WTC11 (cell line): ENCODE results near the gene EDN2. TPM values are rescaled to one million over a fixed set of nuclear protein-coding genes. Genes with fewer than 3 reads are reported as not detected.

ENCODE experiments used
- ATAC-seq: fragments of 200-7000 bp; cut with Tn5 transposase; 2 replicates; pipeline ENCODE4 v1.10.0; 2021; ENCODE audit warnings: mild to moderate bottlenecking, moderate library complexity
- CTCF ChIA-PET: fragments of 300-600 bp; sonication (Branson Sonifier 250); formaldehyde crosslinking; loops from one replicate; lab custom pipeline; 2021; ENCODE audit warnings: antibody characterized with exemption; lab: Charles Lee
- POLR2A ChIA-PET: fragments of 350-600 bp; sonication (Branson Sonifier 250); formaldehyde crosslinking; loops from one replicate; lab custom pipeline; 2021; ENCODE audit warnings: antibody characterized with exemption; lab: Charles Lee
- DNase-seq: peaks from one replicate; pipeline ENCODE4 v3.0.0; 2021; ENCODE audit warnings: low spot score
- H3K27ac Mint-ChIP-seq: 2 replicates; pipeline ENCODE4 v1.8.0; 2021; ENCODE audit warnings: mixed read lengths
- H3K27me3 Mint-ChIP-seq: 2 replicates; pipeline ENCODE4 v1.8.0; 2021; ENCODE audit warnings: low read depth, mild to moderate bottlenecking, moderate library complexity, mixed read lengths
- H3K36me3 Mint-ChIP-seq: 2 replicates; pipeline ENCODE4 v1.8.0; 2021; ENCODE audit warnings: mixed read lengths
- H3K4me1 Mint-ChIP-seq: 2 replicates; pipeline ENCODE4 v1.8.0; 2022; ENCODE audit warnings: mixed read lengths
- H3K4me3 Mint-ChIP-seq: 2 replicates; pipeline ENCODE4 v1.8.0; 2021; ENCODE audit warnings: mild to moderate bottlenecking, moderate library complexity, mixed read lengths
- H3K9me3 Mint-ChIP-seq: 2 replicates; pipeline ENCODE4 v1.8.0; 2021; ENCODE audit warnings: mixed read lengths
- CREB1 ChIP-seq: sonication (generic); formaldehyde crosslinking; IDR thresholded peaks from 2 replicates; pipeline ENCODE4 v1.8.0; 2023; ENCODE audit warnings: mild to moderate bottlenecking, missing genetic modification reagents
- ELF4 ChIP-seq: sonication (generic); formaldehyde crosslinking; IDR thresholded peaks from 2 replicates; pipeline ENCODE4 v1.8.1; 2022; ENCODE audit warnings: low read depth, mild to moderate bottlenecking, moderate library complexity, missing genetic modification reagents
- ESRRA ChIP-seq: sonication (generic); formaldehyde crosslinking; IDR thresholded peaks from 2 replicates; pipeline ENCODE4 v1.8.1; 2022; ENCODE audit warnings: mild to moderate bottlenecking, missing genetic modification reagents, borderline replicate concordance
- FOXP1 ChIP-seq: sonication (generic); formaldehyde crosslinking; IDR thresholded peaks from 2 replicates; pipeline ENCODE4 v1.8.0; 2022; ENCODE audit warnings: missing genetic modification reagents, mild to moderate bottlenecking, moderate library complexity, borderline replicate concordance
- GABPB1 ChIP-seq: sonication (generic); formaldehyde crosslinking; IDR thresholded peaks from 2 replicates; pipeline ENCODE4 v1.8.1; 2023; ENCODE audit warnings: mild to moderate bottlenecking, missing genetic modification reagents
- GRHL2 ChIP-seq: fragments of 250-450 bp; sonication (Bioruptor Pico); IDR thresholded peaks from 2 replicates; pipeline ENCODE4 v1.8.0; 2022; ENCODE audit warnings: mild to moderate bottlenecking, moderate library complexity; ENCODE audit not compliant: insufficient replicate concordance, severe bottlenecking
- GTF2I ChIP-seq: fragments of 250-450 bp; sonication (Bioruptor Pico); conservative IDR thresholded peaks from 2 replicates; pipeline ENCODE4 v1.4.0; 2021; ENCODE audit warnings: mild to moderate bottlenecking
- IRF2 ChIP-seq: sonication (generic); formaldehyde crosslinking; IDR thresholded peaks from 2 replicates; pipeline ENCODE4 v1.8.0; 2022; ENCODE audit warnings: low read depth, missing genetic modification reagents, borderline replicate concordance
- PRRX2 ChIP-seq: fragments of 250-450 bp; sonication (Bioruptor Pico); IDR thresholded peaks from 2 replicates; pipeline ENCODE4 v1.8.0; 2021; ENCODE audit warnings: mild to moderate bottlenecking
- TEAD1 ChIP-seq: sonication (generic); formaldehyde crosslinking; IDR thresholded peaks from 2 replicates; pipeline ENCODE4 v1.8.0; 2022; ENCODE audit warnings: mild to moderate bottlenecking, missing genetic modification reagents
- ZNF317 ChIP-seq: sonication (generic); formaldehyde crosslinking; IDR thresholded peaks from 2 replicates; pipeline ENCODE4 v1.8.1; 2023; ENCODE audit warnings: low read depth, mild to moderate bottlenecking, moderate library complexity, missing genetic modification reagents, borderline replicate concordance
- total RNA-seq: library from RNA; stranded (reverse); gene quantifications from 3 replicates; pipeline ENCODE4 v1.2.3, GENCODE V29; 2021
- TF ChIP-seq, protein P1 (sequence below): sonication (generic); formaldehyde crosslinking; IDR thresholded peaks from 2 replicates; pipeline ENCODE4 v1.8.0; 2022; ENCODE audit warnings: mild to moderate bottlenecking, missing genetic modification reagents
- TF ChIP-seq, protein P2 (sequence below): sonication (generic); formaldehyde crosslinking; IDR thresholded peaks from 2 replicates; pipeline ENCODE4 v1.8.0; 2022; ENCODE audit warnings: mild to moderate bottlenecking, missing genetic modification reagents
- TF ChIP-seq, protein P3 (sequence below): sonication (generic); formaldehyde crosslinking; IDR thresholded peaks from 2 replicates; pipeline ENCODE4 v1.8.0; 2023; ENCODE audit warnings: mild to moderate bottlenecking, missing genetic modification reagents
- TF ChIP-seq, protein P4 (sequence below): sonication (generic); formaldehyde crosslinking; IDR thresholded peaks from 2 replicates; pipeline ENCODE4 v1.8.1; 2023; ENCODE audit warnings: mild to moderate bottlenecking, missing genetic modification reagents

Gene EDN2
- total RNA-seq, 1 experiment from 2014 or later, result 0.33 TPM

DNA sequence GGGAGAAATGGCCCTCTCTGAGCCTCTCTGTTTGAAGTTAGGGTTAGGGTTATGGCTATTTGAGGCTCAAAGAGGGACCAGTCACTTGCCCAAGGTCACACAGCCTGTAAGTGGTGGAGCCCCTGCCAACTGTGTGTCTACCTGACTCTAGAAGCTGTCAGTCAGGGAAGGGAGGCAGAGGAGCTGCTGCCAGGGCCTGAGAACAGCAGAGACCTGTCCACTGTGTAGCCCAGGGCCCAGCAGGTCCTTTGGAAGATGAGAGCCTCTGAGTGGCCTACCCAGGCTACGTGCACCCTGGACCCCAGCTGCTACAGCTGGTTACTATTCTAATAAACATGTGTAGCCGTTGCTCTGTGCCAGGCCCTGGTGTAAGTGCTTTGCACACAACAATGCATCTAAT lies 15.1 kb upstream of the EDN2 start (continued):
- TF ChIP-seq, protein P1, sequence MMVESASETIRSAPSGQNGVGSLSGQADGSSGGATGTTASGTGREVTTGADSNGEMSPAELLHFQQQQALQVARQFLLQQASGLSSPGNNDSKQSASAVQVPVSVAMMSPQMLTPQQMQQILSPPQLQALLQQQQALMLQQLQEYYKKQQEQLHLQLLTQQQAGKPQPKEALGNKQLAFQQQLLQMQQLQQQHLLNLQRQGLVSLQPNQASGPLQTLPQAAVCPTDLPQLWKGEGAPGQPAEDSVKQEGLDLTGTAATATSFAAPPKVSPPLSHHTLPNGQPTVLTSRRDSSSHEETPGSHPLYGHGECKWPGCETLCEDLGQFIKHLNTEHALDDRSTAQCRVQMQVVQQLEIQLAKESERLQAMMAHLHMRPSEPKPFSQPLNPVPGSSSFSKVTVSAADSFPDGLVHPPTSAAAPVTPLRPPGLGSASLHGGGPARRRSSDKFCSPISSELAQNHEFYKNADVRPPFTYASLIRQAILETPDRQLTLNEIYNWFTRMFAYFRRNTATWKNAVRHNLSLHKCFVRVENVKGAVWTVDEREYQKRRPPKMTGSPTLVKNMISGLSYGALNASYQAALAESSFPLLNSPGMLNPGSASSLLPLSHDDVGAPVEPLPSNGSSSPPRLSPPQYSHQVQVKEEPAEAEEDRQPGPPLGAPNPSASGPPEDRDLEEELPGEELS (CRISPR knock-in tag), result no peak
- TF ChIP-seq ESRRA, result no peak

DNA sequence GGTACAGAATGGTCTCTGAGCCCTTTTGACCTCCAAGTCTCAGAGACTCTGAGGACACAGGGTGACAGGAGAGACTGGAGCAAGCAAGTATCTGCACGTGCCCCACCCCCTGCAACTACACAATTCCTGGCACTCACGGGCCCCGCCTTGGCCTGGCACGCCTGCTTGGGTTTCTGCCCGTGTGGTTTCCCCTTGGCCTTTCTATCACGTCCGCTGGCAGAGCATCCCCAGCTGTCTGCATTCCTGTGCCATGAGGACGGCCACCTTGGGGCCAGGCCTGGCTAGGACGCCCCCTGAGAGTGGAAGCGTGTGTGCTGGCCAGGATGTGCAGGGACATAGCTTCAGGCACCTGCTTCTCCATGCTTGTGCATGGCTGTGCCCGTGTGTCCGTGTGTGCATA lies 14.3 kb upstream of the EDN2 start:
- H3K4me1 Mint-ChIP-seq, result peaks cover 28% of the 10 kb centered on the region
- H3K27me3 Mint-ChIP-seq, result peaks cover 14% of the 10 kb centered on the region
- ATAC-seq (no peak), DNase-seq (no peak)
- no peak for TF ChIP-seq IRF2 (CRISPR knock-in tag)
- TF ChIP-seq, protein P2, sequence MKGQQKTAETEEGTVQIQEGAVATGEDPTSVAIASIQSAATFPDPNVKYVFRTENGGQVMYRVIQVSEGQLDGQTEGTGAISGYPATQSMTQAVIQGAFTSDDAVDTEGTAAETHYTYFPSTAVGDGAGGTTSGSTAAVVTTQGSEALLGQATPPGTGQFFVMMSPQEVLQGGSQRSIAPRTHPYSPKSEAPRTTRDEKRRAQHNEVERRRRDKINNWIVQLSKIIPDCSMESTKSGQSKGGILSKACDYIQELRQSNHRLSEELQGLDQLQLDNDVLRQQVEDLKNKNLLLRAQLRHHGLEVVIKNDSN (CRISPR knock-in tag), result no peak
- TF ChIP-seq GABPB1 (CRISPR knock-in tag), result no peak
- no peak for TF ChIP-seq GTF2I
- TF ChIP-seq ELF4 (CRISPR knock-in tag), result no peak
- no peak for TF ChIP-seq PRRX2
- TF ChIP-seq GRHL2 (CRISPR knock-in tag), result no peak
- TF ChIP-seq ESRRA, result no peak
- H3K36me3 Mint-ChIP-seq, result no peaks in the 10 kb centered on the region
- ChIA-PET POLR2A (no interaction called here), CTCF (interaction anchor here (1.4 to 4.0 kb wide), 3 partner anchors 14 to 17 kb away, joined by 3 to 16 read pairs (median 7); partner anchors contain the start of gene EDN2)
- H3K9me3 Mint-ChIP-seq, result no peaks in the 10 kb centered on the region
- no peak overlapping the region for H3K4me3 Mint-ChIP-seq
- H3K27ac Mint-ChIP-seq, result no peak overlapping the region

DNA sequence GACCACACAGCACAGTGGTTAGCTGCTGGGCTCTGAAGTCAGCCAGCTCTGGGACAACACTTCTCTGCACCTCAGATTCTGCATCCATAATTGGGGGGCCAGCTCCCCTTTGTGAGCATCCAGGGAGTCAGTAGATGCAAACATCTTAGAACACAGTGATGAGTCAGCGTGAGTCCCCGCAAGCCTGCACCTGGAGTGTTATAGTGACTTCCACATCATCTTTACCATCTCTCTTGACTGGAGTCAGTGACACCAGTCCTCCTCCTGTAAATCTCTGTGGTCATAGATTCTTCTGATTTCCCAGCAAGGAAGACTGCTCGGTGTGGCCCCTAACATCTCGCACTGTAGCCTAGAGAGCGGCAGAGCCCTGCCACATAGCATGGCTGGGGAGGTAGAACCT lies 13.9 kb upstream of the EDN2 start:
- Mint-ChIP-seq H3K4me3 (no peak overlapping the region), H3K4me1 (peaks cover 24% of the 10 kb centered on the region), H3K36me3 (no peaks in the 10 kb centered on the region), H3K27me3 (peaks cover 14% of the 10 kb centered on the region)
- ATAC-seq, result no peak
- TF ChIP-seq, protein P3, sequence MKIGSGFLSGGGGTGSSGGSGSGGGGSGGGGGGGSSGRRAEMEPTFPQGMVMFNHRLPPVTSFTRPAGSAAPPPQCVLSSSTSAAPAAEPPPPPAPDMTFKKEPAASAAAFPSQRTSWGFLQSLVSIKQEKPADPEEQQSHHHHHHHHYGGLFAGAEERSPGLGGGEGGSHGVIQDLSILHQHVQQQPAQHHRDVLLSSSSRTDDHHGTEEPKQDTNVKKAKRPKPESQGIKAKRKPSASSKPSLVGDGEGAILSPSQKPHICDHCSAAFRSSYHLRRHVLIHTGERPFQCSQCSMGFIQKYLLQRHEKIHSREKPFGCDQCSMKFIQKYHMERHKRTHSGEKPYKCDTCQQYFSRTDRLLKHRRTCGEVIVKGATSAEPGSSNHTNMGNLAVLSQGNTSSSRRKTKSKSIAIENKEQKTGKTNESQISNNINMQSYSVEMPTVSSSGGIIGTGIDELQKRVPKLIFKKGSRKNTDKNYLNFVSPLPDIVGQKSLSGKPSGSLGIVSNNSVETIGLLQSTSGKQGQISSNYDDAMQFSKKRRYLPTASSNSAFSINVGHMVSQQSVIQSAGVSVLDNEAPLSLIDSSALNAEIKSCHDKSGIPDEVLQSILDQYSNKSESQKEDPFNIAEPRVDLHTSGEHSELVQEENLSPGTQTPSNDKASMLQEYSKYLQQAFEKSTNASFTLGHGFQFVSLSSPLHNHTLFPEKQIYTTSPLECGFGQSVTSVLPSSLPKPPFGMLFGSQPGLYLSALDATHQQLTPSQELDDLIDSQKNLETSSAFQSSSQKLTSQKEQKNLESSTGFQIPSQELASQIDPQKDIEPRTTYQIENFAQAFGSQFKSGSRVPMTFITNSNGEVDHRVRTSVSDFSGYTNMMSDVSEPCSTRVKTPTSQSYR, result no peak
- TF ChIP-seq ZNF317 (no peak), TEAD1 (CRISPR knock-in tag) (no peak), CREB1 (no peak), FOXP1 (no peak)
- TF ChIP-seq, protein P4, sequence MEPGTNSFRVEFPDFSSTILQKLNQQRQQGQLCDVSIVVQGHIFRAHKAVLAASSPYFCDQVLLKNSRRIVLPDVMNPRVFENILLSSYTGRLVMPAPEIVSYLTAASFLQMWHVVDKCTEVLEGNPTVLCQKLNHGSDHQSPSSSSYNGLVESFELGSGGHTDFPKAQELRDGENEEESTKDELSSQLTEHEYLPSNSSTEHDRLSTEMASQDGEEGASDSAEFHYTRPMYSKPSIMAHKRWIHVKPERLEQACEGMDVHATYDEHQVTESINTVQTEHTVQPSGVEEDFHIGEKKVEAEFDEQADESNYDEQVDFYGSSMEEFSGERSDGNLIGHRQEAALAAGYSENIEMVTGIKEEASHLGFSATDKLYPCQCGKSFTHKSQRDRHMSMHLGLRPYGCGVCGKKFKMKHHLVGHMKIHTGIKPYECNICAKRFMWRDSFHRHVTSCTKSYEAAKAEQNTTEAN, result no peak
- TF ChIP-seq, all 79 proteins: peak for 0
- POLR2A ChIA-PET, result no interaction called here
- DNase-seq, result no peak
- no peak overlapping the region for H3K27ac Mint-ChIP-seq
- CTCF ChIA-PET, result interaction anchor here (1.6 to 4.2 kb wide), 4 partner anchors 9 to 17 kb away, joined by 7 to 30 read pairs (median 12); no protein-coding TSS in a partner anchor
- no peaks in the 10 kb centered on the region for H3K9me3 Mint-ChIP-seq
